ENCODE results near the gene MYLK3.

MYLK3 gene

DNA sequence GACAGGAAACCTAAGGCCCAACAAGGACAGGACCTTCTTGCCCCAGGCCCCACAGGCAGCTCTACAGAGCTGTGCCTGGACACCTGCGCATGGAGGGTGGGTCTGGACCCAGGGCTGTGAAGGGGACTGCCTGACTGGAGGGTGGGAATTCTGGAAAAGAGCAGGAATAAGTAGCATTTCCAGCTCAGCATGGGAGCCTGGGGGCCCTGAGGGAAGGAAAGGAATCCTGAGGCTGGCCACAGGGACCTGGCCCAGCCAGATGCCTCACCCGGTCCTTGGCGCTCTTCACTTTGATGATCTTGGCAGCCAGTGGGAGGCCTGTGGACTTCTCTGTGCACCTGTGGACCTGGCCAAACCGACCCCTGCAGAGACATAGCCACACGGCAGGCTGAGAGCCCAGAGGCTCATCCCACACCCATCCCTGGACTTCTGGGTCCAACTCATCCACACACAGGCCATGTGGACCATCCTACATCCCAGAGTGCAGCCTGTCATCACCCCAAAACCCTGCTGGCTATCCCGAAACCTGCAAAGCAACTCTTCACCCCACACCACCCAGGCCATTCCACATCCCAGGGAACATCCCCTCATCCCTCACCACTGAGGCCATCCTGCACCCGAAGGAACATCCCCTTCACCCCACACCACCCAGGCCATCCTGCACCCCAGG lies 18.7 kb downstream of the MYLK3 start:
- no peak overlapping the region for H3K27ac ChIP-seq
- no peak for DNase-seq (ENCODE audit: low read depth, low spot score)

DNA sequence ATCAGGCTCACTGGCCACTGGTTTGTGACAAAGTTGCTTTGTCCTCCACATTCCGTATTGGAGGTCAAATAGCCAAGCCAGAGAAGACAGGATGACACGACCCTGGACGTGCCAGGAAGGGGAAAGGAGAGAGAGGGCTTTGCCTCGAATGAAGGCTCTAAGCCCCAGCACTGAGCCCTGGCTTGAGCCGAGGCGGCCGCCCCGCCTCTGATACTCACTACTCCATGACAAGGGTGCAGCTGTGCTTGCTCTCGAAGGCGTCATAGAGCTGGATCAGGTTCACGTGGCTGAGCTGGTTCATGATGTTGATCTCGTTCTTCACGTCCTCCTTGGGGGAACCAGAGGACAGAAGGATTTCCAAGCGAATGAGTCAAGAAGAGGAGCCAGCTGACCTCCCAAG lies 19.3 kb downstream of the MYLK3 start:
- no peak for DNase-seq (ENCODE audit: low read depth, low spot score)
- H3K27ac ChIP-seq, result no peak overlapping the region

DNA sequence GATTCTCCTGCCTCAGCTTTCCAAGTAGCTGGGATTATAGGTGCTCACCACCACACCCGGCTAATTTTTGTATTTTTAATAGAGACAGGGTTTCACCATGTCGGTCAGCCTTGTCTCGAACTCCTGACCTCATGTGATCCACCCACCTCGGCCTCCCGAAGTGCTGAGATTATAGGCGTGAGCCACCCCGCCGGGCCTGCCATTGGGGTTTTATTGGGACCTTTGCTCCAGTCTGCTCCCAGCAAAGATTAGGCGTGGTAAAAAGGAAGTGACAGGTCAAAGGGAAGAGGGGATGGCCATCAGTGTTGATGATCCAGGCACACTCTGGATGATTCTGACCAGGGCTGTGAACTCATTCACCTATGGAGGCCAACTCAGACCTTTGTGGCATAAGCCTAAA lies 20.5 kb downstream of the MYLK3 start:
- DNase-seq (ENCODE audit: low read depth, low spot score), result no peak
- no peak overlapping the region for H3K27ac ChIP-seq

DNA sequence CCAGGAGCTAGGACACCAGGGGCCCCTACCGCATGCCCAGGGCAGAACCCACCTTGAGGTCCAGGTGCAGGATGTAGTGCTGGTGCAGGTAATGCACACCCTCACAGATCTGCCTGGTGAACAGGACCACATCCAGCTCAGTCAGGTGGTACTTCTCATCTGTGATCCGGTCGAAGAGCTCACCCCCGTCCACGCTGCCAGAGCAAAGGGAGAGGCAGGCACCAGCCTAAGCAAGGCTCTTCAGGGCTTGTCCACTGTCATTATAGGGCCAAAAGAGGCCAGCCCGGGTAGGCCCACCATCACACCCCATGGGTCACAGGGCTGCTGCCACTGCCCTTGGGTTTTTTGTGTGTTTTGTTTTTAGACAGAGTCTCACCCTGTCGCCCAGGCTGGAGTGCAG lies 21.0 kb downstream of the MYLK3 start:
- no peak for DNase-seq (ENCODE audit: low read depth, low spot score)
- H3K27ac ChIP-seq, result no peak overlapping the region

DNA sequence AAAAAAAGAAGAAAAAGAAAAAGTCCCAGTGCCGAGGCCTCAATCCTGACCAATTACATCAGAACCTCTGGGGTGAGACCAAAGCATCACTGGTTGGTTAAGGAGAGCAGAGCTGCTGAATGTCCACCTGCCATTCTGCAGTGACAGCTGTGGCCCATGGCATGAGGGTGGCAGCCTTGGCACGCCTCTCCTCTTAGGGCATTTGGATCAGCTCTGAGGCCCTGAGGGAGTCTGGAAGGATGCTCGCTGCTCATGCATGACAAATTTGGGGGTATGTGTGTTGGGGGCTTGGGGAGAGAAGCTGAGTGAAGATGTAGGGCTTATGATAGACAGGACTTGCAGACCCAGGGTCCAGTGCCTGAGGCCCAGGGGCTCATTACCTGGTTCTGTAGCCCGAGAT lies 26.3 kb downstream of the MYLK3 start:
- H3K27ac ChIP-seq, result no peak overlapping the region
- no peak for DNase-seq (ENCODE audit: low read depth, low spot score)

DNA sequence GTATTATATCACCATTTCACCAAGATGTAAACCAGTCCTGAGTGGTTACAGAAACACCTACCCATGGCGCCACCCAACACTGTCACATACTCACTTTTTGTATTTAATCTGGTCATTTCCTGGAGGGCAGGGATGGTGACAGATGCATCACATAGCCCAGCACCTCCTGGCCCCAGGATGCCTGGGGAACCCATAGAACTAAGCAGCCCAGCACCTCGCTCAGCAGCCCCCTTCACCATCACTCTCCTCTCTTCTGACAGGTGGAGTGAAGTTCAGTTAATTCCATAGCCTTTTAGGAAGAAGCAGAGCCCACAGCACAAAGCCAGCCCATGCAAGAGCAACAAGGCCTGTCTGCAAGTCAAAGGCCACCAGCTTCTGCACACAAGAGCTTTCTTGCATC lies 27.5 kb downstream of the MYLK3 start:
- H3K27ac ChIP-seq, result no peak overlapping the region
- no peak for DNase-seq (ENCODE audit: low read depth, low spot score)

- DNase-seq (ENCODE audit: low read depth, low spot score), result no peak
These were observed 28.6 kb downstream of the MYLK3 start for GRCh38 chr16:46719528-46719927.

GRCh38 chr16:46718214-46718613 lies 29.9 kb downstream of the MYLK3 start:
- DNase-seq (ENCODE audit: low read depth, low spot score), result no peak
- no peak overlapping the region for H3K27ac ChIP-seq

More at GRCh38 chr16:46719528-46719927, 28.6 kb downstream of the MYLK3 start:
- no peak overlapping the region for H3K27ac ChIP-seq

DNA sequence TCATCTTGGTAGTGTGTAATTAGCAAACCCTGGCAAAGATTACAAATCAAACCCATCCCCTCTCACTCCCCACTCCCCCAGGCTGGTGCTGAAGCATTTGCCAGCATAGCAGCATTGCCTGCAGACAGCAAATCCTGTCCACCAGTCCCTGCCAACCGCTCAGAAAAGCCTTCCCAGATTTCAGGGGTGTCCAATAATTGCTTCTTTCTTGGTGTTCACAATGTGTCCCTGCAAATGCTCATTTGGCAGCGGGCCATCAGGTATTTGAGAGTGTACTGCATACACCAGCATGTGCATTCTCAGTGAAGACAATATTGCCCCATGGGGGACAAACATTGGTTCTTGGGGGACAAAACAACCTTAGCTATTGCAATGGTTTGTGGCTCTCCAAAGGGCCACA lies 30.5 kb downstream of the MYLK3 start:
- no peak overlapping the region for H3K27ac ChIP-seq

GRCh38 chr16:46715769-46716305 lies 32.3 kb downstream of the MYLK3 start:
- no peak overlapping the region for H3K27ac ChIP-seq
- DNase-seq (ENCODE audit: low read depth, low spot score), result no peak

More for the DNA sequence above, 30.5 kb downstream of the MYLK3 start:
- DNase-seq (ENCODE audit: low read depth, low spot score), result no peak

DNA sequence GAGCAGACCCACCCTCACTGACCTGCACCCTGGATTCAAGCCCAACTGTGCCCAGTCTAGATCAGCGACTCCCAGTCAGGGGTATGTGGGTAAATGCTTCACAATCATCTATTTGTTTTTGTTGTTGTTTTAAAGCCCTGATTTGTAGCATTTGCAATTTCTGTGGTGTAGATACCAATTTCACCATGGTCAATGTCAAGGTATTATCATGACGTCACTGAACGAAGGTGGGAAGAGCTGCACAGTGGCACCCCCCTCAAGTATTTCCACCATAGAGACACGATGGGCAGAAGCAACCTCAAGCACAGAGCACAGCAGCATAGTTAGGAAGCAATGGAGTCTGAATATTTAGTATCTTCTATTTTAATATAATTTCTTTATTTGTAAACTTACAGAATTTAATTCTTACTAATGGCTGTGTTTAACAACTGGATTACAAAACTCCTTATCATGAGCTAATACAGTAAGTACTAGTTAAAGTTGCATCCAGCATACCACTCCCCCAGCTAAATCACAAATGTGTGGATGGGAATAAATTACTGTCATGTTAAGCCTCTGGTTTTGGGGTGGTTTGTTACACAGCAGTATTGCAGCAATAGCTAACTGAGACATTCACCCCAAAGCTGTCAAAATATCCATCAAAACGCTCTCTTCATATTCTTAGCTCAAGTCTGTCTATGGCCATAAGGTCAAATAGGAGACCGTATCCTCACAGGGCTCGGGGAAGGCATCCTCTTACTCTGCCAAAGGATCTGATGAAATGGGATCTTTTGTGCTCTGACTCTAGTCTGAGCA lies 33.1 kb downstream of the MYLK3 start:
- H3K27ac ChIP-seq, result no peak overlapping the region
- DNase-seq (ENCODE audit: low read depth, low spot score), result no peak

DNA sequence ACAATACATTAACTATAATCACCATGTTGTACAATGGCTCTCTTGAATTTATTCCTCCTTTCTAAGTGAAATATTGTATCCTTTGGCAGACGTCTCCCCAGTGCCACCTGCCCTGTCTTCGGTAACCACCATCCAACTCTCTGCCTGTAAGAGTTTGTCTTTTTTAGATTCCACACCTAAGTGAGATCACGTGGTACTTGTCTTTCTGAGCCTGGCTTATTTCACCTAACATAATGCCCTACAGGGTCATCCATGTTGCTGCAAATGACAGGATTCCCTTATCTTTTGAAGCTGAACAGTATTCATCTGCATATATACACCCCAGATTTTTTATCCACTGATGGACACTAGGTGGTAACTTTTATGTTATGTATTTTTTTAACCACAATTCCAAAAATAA lies 34.5 kb downstream of the MYLK3 start:
- no peak for DNase-seq (ENCODE audit: low read depth, low spot score)
- no peak overlapping the region for H3K27ac ChIP-seq

DNA sequence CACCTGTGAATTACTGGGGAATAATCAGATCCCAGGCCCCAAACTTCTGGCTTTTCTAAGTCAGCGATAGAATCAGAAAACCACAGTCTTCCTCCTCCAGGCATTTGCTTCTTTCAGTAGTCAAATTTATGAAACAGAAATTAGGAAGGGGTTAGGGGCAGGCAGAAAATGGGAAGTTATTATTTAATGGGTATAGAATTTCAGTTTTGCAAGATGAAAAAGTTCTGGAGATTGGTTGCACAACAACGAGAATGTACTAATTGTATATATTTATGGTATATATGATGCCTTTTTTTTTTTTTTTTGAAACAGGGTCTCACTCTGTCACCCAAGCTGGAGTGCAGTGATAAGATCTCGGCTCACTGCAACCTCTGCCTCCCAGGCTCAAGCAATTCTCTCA lies 35.2 kb downstream of the MYLK3 start:
- H3K27ac ChIP-seq, result no peak overlapping the region
- DNase-seq (ENCODE audit: low read depth, low spot score), result no peak

DNA sequence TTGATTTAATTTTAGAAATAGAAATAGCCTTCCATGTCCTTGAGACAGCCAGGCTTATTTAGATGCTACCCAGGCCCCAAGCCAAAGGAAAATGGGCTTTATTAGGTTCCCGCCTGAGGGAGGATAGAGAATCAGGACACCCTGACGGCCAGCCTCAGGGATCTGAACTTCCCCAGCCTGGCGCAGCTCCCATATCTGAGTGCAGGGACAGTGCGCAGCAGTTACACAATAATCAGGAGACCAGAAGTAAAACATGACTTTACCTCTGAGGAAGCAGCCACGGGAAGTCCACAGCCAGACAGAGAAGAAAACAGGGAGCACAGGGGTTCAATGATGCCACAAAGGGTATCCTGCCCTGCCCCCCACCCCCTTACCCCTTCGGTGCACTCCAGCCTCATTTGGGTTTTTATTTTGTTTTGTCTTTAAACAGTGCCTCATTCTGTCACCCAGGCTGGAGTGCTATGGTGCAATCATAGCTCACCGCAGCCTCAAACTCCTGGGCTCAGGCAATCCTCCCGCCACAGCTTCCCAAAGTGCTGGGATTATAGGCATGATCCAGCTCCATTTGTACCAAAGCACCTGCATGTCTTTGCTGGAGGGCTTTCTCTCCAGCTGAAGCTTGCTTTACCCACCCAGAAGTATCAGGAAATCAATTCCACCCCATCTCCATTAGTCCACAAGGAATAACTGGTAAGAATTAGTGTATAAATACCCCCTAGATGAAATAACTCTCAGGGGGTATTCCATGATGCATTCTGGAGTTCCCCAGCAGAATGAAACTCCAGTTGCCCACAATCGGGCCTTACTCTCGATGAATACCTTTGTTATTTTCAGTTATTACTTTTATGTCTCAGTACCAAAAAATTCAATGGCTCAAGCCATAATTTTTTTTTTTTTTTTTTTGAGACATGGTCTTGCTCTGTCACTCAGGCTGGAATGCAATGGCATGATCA lies 36.8 kb downstream of the MYLK3 start:
- no peak overlapping the region for H3K27ac ChIP-seq
- DNase-seq (ENCODE audit: low read depth, low spot score), result no peak

DNA sequence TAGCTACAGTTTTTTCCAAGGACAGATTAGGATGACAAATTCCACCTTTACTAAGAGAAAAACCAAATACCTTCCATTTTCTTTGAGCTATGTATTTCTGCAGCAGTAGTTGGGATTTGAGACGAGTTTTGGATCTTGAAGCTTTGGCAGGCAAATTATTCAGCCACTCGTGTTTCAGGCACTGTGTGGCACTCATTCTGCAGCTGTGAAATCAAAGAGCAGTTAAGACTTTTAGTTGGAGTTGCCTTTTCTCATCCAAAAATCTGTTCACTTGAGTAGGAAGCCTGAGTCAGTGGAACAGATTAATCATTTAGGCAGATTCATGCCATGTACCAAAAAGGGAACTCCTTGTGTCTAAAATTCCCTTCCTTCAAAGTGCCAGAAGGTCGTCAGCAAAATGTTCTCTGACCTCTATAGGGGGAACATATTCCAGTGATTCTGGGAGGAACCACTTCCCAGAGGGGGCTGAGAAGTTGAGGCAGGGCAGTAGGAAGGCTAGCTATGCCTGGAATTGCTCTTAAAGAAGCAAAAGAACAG lies 38.6 kb downstream of the MYLK3 start:
- H3K27ac ChIP-seq, result no peak overlapping the region
- no peak for DNase-seq (ENCODE audit: low read depth, low spot score)

GRCh38 chr16:46706642-46707041 lies 41.5 kb downstream of the MYLK3 start:
- DNase-seq (ENCODE audit: low read depth, low spot score), result no peak

DNA sequence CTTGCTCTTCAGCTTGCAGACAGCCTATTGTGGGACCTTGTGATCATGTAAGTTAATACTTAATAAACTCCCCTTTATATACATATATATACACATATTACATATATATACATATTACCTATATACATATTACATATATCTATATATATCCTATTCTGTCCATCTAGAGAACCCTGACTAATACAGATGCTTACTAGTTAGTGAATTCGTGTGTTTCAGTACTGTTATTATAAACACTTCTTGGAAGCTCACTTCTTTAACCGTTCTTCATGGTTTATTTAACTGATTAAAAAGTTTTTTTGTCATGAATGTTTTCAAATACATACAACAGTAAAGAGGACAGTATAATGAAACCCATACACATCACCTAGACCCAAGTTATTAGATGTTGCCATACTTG lies 46.1 kb downstream of the MYLK3 start:
- DNase-seq (ENCODE audit: low read depth, low spot score), result no peak
- no peak overlapping the region for H3K27ac ChIP-seq

More at GRCh38 chr16:46706642-46707041, 41.5 kb downstream of the MYLK3 start:
- no peak overlapping the region for H3K27ac ChIP-seq

DNA sequence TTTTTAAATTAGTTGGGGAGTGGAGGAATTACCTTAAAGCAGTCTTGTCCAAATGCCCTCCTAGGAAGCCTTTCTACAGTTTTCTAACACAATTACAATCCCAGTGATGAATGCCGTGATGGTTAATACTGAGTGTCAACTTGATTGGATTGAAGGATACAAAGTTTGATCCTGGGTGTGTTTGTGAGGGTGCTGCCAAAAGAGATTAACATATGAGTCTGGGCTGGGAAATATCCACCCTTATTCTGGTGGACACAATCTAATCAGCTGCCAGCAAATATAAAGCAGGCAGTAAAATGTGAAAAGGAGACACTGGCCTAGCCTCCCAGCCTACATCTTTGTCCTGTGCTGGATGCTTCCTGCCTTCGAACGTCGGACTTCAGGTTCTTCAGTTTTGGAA lies 46.5 kb downstream of the MYLK3 start:
- H3K27ac ChIP-seq, result no peak overlapping the region

GRCh38 chr16:46700048-46700447 lies 48.1 kb downstream of the MYLK3 start:
- no peak for DNase-seq (ENCODE audit: low read depth, low spot score)
- no peak overlapping the region for H3K27ac ChIP-seq

More for the DNA sequence above, 46.5 kb downstream of the MYLK3 start:
- no peak for DNase-seq (ENCODE audit: low read depth, low spot score)

DNA sequence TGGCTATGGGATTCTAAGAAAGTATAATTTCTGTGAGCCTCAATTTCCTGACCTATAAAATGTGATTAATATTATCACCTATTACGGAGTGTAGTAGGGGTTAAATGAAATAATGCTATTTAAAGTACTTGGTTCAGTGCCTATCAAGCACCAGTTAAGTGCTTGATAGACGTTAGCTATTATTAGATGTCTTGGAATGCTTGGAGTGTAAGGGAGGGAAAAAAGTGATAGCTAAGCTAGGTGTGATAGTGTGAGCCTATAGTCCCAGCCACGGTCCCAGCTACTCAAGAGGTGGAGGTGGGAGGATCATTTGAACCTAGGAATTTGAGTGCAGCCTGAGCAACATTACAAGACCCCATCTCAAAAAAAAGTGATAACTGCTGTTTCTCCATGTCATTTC lies 51.2 kb downstream of the MYLK3 start:
- no peak for DNase-seq (ENCODE audit: low read depth, low spot score)
- no peak overlapping the region for H3K27ac ChIP-seq
